Muscle layer of duodenum (tissue), 2 donors: ENCODE results near the gene MIER1.

ENCODE experiments used
- H3K27ac ChIP-seq: one replicate; pipeline ENCODE4 v1.7.0; 2013; ENCODE audit warnings: mild to moderate bottlenecking, low read length
- H3K27me3 ChIP-seq: one replicate; pipeline ENCODE4 v1.7.0; 2013; ENCODE audit warnings: low read depth, mild to moderate bottlenecking, control low read depth, low read length
- H3K36me3 ChIP-seq, 2 donors: one replicate each; pipeline ENCODE4 v1.7.0; 2013; ENCODE audit warnings: low read length in 2 of 2, control low read depth in 1 of 2, mild to moderate bottlenecking in 1 of 2; ENCODE audit not compliant: insufficient read depth in 2 of 2, control insufficient read depth in 1 of 2
- H3K4me1 ChIP-seq, 2 donors: one replicate each; pipeline ENCODE4 v1.7.0; 2013; ENCODE audit warnings: low read length in 2 of 2, mild to moderate bottlenecking in 2 of 2, control low read depth in 1 of 2, moderate library complexity in 1 of 2; ENCODE audit not compliant: insufficient read depth in 2 of 2, control insufficient read depth in 1 of 2
- H3K4me3 ChIP-seq, 2 donors: one replicate each; pipeline ENCODE4 v1.7.0; 2013; ENCODE audit warnings: low read length in 2 of 2, low read depth in 1 of 2, mild to moderate bottlenecking in 1 of 2
- H3K9me3 ChIP-seq, 2 donors: one replicate each; pipeline ENCODE4 v1.7.0; 2013; ENCODE audit warnings: low read length in 2 of 2, control low read depth in 1 of 2, mild to moderate bottlenecking in 1 of 2; ENCODE audit not compliant: control insufficient read depth in 1 of 2
- donor health status: healthy.

The MIER1 gene

DNA sequence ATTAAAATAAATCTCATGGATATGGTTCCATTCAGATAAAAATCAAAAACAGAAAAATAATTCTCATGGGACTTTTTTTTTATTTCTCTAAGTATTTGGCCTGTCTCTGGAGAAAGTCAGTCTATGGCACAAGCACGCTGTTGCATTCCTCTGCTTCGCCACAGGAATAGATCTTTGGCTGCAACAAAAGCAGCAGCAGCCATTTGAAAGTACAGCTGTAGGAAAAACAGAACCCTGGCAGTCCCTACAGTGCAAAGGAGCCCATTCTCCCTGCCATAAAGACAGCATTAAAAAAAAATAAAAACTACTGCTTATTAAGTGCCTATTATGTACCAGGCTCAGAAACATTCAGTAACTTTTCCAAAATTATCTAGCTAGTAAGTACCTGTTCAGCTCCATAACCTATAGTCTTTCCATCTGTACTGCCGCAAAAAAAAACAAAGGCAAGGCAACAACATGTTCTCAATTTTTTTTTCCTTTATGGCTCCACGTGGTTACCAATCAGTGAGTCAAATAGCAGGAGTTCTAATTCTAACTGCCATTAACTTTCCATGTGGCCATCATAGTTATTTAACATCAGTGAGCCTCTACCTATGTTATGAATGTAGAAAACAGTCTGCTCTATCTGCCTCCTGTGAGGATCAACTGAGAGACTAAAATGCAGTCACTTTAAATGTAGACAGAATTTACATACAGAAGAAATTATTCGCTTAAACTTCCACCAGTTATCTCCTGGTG, 106.5 kb downstream of the MIER1 start:
- peaks cover 0 to 13% of the 10 kb centered on the region in 2 donors for H3K4me1 ChIP-seq
- H3K4me3 ChIP-seq = no peak overlapping the region
- no peaks in the 10 kb centered on the region for H3K36me3 ChIP-seq
- no peak overlapping the region for H3K27ac ChIP-seq
- H3K27me3 ChIP-seq = no peaks in the 10 kb centered on the region
- H3K9me3 ChIP-seq = no peaks in the 10 kb centered on the region

DNA sequence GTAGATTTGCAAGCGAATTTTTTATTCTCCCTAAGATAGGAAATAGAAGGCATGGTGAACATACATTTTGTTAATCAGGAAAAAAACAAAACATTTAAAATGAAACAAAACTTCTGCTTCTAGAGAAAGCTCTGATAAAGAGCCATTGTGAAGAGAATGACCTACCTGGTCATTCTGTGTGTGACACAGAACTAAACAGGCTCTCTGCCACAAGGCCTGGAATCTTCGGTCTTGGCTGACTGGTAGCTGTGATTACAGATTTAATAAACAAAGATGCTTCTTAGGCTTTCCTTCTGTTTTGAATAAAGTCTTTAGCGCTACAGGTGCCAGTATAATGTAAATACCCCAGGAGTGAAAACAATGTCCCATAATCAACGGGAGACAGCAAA, 107.1 kb downstream of the MIER1 start:
- no peaks in the 10 kb centered on the region for H3K27me3 ChIP-seq
- H3K4me3 ChIP-seq = no peak overlapping the region
- H3K4me1 ChIP-seq = peaks cover 0 to 13% of the 10 kb centered on the region in 2 donors
- peaks cover 0 to 5% of the 10 kb centered on the region in 2 donors for H3K36me3 ChIP-seq
- no peak overlapping the region for H3K27ac ChIP-seq
- no peaks in the 10 kb centered on the region for H3K9me3 ChIP-seq
